GM21825 (cell line): Measurements from ENCODE around the gene TTC4.

Source experiments
- ATAC-seq: cut with Tn5 transposase; IDR thresholded peaks from one replicate; pipeline ENCODE4 v1.9.1; 2021; ENCODE audit warnings: mild to moderate bottlenecking, moderate library complexity; ENCODE audit not compliant: unreplicated experiment

TTC4 gene

DNA sequence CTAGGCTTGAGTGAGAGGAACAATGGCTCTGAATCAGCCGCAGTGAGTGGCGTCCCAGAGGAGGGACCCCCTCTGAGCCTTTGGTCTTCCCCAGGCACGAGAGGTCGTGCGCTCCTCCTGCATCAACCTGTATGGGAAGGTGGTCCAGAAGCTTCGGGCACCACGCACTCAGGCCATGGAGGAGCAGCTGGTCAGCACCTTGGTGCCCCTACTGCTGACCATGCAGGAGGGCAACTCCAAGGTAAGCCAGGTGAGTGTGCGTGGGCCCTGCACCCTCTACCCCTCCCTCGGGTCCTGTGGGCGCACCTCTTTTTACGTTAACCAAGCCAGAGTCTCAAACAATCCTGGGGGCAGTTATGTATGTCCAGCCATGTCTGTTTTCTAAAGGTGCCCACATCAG is 13.7 kb upstream of the TTC4 start:
- ATAC-seq: no peak

- no peak for ATAC-seq
These were observed 12.2 kb upstream of the TTC4 start for GRCh38 chr1:54703471-54703870.

GRCh38 chr1:54705153-54705552 is 10.5 kb upstream of the TTC4 start:
- ATAC-seq: no peak

DNA sequence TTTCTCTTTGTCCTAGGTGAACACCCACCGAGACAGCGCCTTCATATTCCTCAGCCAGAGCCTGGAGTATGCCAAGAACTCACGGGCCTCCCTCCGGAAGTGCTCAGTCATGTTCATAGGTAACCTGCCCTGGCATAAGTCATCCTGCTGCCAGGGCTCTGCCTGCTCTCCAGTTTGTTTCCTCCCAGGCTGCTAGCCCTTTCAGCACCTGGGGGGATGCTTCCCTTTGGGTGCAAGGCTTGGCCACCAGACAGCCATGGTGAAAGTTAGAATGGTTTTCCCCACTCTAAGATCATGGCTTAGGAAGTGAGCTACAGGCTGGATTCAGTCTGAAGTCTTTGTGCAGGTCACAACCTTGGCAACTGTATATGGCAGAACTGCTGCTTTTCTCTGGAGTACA is 9.2 kb upstream of the TTC4 start:
- no peak for ATAC-seq

DNA sequence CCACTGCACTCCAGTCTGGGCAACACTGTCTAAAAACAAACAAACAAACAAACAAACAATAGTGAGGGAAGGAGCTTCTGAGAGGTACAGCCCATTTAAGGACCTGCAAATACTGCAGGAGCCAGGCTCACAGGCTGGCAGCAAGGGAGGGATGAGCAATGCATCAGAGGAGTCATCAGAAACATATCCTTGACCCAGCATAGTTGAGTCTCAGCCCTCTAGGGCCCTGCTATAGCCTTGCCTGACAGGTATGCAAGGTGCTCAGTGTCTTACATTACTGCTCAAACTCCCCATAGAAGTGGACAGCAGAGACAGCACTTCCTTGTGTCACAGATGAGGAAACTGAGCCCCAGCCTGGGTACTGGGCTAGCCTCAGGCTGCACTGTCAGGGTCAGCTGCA is 7.3 kb upstream of the TTC4 start:
- no peak for ATAC-seq

DNA sequence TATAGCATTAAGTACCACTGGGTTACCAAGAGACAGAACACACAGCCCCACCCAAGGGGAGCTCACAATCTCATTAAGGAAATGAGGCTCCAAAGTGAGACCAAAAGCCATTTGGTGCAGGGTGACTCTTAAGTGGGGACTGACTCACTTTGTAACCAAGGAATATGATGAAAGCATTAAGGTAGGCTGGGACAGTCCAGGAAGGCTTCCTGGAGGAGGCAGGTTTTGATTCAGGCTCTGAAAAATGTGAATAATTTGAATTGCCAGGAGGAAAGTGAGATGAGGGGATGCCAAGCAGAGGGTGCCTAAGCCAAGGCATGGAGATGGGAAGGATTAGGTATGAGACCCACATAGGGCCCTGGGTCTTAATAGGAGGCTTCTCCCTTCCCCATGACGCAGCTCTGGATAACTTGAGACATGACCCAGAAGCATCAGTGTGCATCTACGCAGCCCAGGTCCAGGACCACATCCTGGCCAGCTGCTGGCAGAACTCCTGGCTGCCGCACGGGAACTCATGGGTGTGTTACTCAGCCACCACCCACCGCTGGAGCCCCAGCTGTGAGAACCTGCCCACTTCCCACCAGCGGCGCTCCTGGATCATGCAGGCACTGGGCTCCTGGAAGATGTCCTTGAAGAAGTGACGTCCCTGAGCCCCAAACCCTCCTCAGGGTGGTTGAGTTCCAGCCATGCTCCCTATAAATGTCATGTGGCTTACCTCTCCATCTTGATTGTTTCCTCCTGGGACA is 5.9 kb upstream of the TTC4 start:
- ATAC-seq: no peak

DNA sequence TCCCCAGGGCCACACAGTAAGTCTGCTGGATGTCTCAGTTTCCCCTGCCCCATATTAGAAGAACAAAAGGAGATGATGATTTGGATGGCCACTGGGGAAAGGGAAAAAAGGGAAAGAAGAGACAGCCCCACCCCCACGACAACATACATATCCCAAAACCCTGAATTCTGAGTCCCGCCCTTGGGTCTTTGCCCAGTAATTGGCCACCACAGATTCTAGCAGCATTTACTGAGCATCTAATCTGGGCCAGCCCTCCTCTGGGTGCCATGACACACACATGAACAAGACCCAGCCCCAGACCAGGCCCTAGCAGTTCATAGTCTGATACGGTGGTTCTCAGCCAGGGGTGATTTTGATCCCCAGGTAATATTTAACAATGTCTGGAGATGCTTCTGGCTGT is 5.2 kb upstream of the TTC4 start:
- no peak for ATAC-seq

DNA sequence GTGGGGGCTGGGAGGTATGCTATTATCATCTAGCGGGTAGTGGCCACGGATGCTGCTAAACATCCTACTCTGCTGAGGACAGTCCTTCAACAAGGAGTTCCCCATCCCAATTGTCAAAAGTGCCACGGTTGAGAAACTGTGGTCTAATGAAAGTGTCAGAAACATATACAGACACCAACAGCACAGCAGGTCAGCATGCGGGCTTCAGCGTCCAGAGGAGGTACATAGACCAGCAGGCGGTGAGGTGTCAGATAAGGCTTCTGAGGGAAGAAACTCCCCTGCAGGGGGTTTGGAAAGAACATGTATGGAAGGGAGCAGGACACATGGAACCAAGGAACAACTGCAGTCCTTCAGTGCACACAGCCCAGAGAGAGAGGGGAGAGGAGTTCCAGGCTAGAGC is 4.8 kb upstream of the TTC4 start:
- ATAC-seq: no peak

DNA sequence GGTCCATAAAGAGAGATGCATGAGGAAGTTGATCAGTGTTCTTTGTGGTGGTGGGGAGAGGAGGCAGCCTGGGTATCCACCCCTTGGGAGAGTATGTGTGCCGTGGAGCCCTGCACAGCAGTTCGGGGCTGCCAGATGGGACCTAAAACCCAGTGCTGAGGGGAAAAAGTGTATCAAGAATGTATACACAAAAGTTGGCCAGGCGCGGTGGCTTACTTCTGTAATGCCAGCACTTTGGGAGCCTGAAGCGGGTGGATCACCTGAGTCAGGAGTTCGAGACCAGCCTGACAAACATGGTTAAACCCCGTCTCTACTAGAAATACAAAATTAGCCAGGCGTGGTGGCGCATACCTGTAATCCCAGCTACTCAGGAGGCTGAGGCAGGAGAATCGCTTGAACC is 4.1 kb upstream of the TTC4 start:
- ATAC-seq: no peak

DNA sequence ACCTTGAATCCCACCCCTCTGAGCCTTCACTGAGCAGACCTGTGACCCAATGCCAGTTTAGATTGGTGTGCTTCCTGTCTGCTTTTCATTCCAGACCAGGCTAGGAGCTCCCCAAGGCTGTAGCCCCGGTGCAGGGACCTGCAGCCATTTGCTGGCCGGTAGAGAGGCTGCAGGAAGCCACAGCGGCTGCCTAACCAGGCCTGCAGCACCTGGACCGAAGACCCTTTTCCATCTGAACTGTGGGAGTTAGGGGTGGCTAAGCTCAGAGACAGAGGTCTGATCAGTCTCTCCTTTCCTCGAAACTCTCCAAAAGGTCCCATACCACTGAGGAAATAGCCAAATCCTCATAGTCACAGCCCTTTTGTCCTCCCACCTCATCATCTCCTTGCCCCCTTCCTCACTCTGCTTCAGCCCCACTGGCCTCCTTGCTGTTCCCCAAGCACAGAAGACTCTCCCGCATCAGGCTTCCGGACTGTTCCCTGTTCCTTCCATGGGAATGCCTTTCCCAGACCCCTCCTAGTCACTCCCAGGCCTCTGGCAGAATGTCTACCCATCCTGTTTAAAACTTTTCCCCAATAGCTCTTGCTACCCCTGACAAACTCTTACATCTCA is 674 bp upstream of the TTC4 start:
- no peak for ATAC-seq

DNA sequence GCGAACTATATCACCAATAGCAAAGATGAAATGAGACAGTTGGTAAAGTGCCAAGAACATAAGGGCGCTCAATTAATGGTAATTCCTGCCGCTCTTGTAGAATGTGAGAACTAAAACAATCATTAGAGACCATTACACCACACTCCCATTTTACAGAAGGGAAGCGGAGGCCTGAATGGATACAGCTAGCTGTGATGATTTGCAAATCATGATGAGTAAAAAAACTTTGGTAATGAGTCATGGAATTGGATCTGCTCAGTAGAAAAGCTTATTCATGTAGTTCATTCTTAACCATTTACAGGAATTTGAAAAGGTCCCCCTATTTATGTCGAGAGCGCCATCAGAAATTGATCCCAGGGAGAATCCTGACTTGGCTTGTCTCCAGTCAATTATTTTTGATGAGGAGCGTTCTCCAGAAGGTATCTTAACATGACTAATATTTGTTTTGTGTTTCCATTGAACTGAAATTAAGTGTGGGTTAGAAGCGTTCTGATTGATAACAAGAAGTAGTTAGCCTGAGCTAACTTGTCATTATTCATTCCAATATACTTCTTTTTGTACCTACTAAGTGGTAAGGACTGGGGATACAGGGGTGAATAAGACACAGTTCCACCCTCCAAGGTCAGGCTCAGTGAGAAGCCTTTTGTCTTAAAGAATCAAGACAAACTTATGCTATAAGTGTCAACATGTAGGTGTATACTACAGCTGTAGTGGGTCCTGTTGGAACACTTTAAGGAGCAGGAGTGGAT is 812 bp downstream of the TTC4 start:
- no peak for ATAC-seq

- ATAC-seq: no peak
These were observed 6.1 kb downstream of the TTC4 start for GRCh38 chr1:54721719-54722118.

DNA sequence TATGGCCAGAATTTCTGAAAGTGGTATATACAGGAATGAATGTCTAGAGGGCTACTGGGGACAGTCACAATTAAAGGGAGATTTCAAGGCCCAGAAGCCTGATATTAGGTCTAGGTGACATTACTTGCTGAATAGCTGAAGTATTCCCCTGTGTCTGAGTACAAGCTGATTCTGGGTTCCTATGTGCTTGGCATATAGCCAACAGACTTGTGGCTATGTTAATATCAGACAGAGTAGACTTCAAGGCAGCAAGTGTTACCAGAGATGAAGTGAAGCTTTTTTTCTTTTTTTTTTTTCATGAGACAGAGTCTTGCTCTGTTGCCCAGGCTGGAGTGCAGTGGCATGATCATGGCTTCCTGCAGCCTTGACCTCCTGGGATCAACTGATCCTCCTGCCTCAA is 8.3 kb downstream of the TTC4 start:
- no peak for ATAC-seq

DNA sequence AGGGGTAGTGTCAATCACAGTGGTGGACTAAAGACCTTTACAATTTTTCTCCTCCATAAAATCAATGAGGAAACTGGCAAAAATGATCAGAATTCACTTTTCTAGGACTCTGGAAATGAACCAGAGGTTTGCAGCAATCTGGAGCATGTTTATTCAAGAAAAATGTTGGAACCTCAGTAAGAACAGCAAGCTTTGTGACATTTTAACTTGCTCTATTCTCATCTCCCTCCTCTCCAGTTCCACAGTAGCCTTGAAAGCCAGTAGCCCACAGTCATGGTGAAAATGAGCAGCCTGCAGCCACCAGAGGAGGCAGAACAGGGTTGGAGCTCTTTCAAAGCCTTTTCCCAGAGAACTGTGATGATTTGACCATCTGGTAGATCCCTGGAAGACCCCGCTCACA is 9.1 kb downstream of the TTC4 start:
- ATAC-seq: no peak

- ATAC-seq: no peak
These were observed 12.4 kb downstream of the TTC4 start for GRCh38 chr1:54728027-54728426.

DNA sequence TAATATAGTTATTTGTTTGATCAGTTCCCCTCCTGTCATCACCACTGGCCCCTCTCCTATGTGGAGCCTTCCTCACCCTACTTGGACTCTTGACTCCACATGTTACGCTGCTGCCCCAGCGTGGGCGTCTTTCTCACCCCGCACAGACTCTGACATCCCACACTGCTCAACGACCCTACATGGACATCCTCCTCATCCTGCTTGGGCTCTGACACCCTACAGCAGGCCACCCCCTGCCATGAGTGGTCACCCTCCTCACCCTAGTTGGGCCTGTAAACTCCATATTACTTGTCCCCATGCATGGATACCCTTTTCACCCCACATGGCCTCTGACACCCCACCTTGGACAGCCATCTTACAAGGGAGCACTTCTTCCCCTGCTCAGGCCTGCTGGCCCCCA is 21.0 kb downstream of the TTC4 start:
- no peak for ATAC-seq

- no peak for ATAC-seq
These were observed 22.6 kb downstream of the TTC4 start for GRCh38 chr1:54738244-54738643.

GRCh38 chr1:54741531-54741930 is 25.9 kb downstream of the TTC4 start:
- ATAC-seq: no peak

GRCh38 chr1:54742282-54742681 is 26.6 kb downstream of the TTC4 start:
- no peak for ATAC-seq

- ATAC-seq: no peak
These were observed 28.0 kb downstream of the TTC4 start for GRCh38 chr1:54743416-54744226.

- ATAC-seq: no peak
These were observed 29.0 kb downstream of the TTC4 start for GRCh38 chr1:54744696-54745095.
